ENCODE measurements around the gene MAP3K14. TPM values are rescaled to one million over a fixed set of nuclear protein-coding genes. Genes with fewer than 3 reads are reported as not detected.

MAP3K14 gene
- polyA plus RNA-seq, 3 donors = 1.4 to 29.9 (median 3.8) TPM

GRCh38 chr17:45271603-45272002 is 45.2 kb downstream of the MAP3K14 start:
- TF ChIP-seq, protein P1, sequence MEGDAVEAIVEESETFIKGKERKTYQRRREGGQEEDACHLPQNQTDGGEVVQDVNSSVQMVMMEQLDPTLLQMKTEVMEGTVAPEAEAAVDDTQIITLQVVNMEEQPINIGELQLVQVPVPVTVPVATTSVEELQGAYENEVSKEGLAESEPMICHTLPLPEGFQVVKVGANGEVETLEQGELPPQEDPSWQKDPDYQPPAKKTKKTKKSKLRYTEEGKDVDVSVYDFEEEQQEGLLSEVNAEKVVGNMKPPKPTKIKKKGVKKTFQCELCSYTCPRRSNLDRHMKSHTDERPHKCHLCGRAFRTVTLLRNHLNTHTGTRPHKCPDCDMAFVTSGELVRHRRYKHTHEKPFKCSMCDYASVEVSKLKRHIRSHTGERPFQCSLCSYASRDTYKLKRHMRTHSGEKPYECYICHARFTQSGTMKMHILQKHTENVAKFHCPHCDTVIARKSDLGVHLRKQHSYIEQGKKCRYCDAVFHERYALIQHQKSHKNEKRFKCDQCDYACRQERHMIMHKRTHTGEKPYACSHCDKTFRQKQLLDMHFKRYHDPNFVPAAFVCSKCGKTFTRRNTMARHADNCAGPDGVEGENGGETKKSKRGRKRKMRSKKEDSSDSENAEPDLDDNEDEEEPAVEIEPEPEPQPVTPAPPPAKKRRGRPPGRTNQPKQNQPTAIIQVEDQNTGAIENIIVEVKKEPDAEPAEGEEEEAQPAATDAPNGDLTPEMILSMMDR (IDR thresholded peaks at IDR 0.05) = no peak
- Histone ChIP-seq H3K27me3 (ENCODE audit: control insufficient read depth in 2 of 2, insufficient read depth in 2 of 2, low read length in 2 of 2) (no peaks in the 10 kb centered on the region), H3K9me3 (replicated peaks in 1 of 2; ENCODE audit: control insufficient read depth in 1 of 2, insufficient read depth in 1 of 2, low read length in 2 of 2) (no peaks in the 10 kb centered on the region), H3K79me2 (ENCODE audit: insufficient read depth, low read length) (no peaks in the 10 kb centered on the region), H2AFZ (ENCODE audit: insufficient read depth, low read depth, low read length, poor library complexity, severe bottlenecking) (no peak overlapping the region), H3K9ac (ENCODE audit: insufficient read depth, low read length, poor library complexity, severe bottlenecking) (no peak overlapping the region), H3K4me3 (replicated peaks in 1 of 3; ENCODE audit: low read depth in 2 of 3, low read length in 3 of 3) (no peak overlapping the region), H3K36me3 (replicated peaks in 1 of 2; ENCODE audit: control insufficient read depth in 1 of 2, insufficient read depth in 2 of 2, low read length in 2 of 2) (peaks cover 76 to 86% of the 10 kb centered on the region in 2 donors), H3K4me2 (replicated peaks; ENCODE audit: extremely low read depth, low read length, poor library complexity, severe bottlenecking) (no peak overlapping the region), H3K27ac (ENCODE audit: low read depth in 1 of 2, low read length in 2 of 2) (no peak overlapping the region), H4K20me1 (ENCODE audit: insufficient read depth, low read length) (peaks cover 55% of the 10 kb centered on the region), H3K4me1 (ENCODE audit: control insufficient read depth in 1 of 2, insufficient read depth in 2 of 2, low read length in 2 of 2) (no peaks in the 10 kb centered on the region)
- peaks cover 76 to 95% of the 10 kb centered on the region in 2 donors for H3K36me3 Mint-ChIP-seq
- H3K9me3 Mint-ChIP-seq = no peaks in the 10 kb centered on the region
- no peak overlapping the region for H3K27ac Mint-ChIP-seq
- intact Hi-C loops (cut with micrococcal nuclease) = no loop called here
- no peaks in the 10 kb centered on the region for H3K4me1 Mint-ChIP-seq
- H3K27me3 Mint-ChIP-seq (ENCODE audit: low read depth in 3 of 3) = peaks cover 0 to 1% (median 0%) of the 10 kb centered on the region in 3 donors
- 100% methylated on average over 1 of the region's 3 CpGs for WGBS (ENCODE audit: insufficient coverage)
- H3K4me3 Mint-ChIP-seq = no peak overlapping the region
- no peak for DNase-seq

- Mint-ChIP-seq H3K27ac (no peak overlapping the region), H3K27me3 (ENCODE audit: low read depth in 3 of 3) (peaks cover 0 to 1% (median 0%) of the 10 kb centered on the region in 3 donors), H3K4me3 (no peak overlapping the region), H3K4me1 (no peaks in the 10 kb centered on the region), H3K36me3 (peaks cover 81 to 100% of the 10 kb centered on the region in 2 donors), H3K9me3 (no peaks in the 10 kb centered on the region)
- no peaks in the 10 kb centered on the region for H3K9me3 ChIP-seq (replicated peaks in 1 of 2; ENCODE audit: control insufficient read depth in 1 of 2, insufficient read depth in 1 of 2, low read length in 2 of 2)
- no peak overlapping the region for H2AFZ ChIP-seq (ENCODE audit: insufficient read depth, low read depth, low read length, poor library complexity, severe bottlenecking)
- H3K79me2 ChIP-seq (ENCODE audit: insufficient read depth, low read length) = no peaks in the 10 kb centered on the region
- H3K4me2 ChIP-seq (replicated peaks; ENCODE audit: extremely low read depth, low read length, poor library complexity, severe bottlenecking) = no peak overlapping the region
- TF ChIP-seq, protein P1 (IDR thresholded peaks at IDR 0.05) = peak; percentile 80
- H4K20me1 ChIP-seq (ENCODE audit: insufficient read depth, low read length) = peaks cover 62% of the 10 kb centered on the region
- DNase-seq = peak in 1 of 3 donors; percentile 12
- no peak overlapping the region for H3K9ac ChIP-seq (ENCODE audit: insufficient read depth, low read length, poor library complexity, severe bottlenecking)
- intact Hi-C loops (cut with micrococcal nuclease) = no loop called here
- H3K36me3 ChIP-seq (replicated peaks in 1 of 2; ENCODE audit: control insufficient read depth in 1 of 2, insufficient read depth in 2 of 2, low read length in 2 of 2) = peaks cover 80 to 89% of the 10 kb centered on the region in 2 donors
- H3K4me1 ChIP-seq (ENCODE audit: control insufficient read depth in 1 of 2, insufficient read depth in 2 of 2, low read length in 2 of 2) = no peaks in the 10 kb centered on the region
- 89% methylated on average over 8 of the region's 13 CpGs for WGBS (ENCODE audit: insufficient coverage)
- no peaks in the 10 kb centered on the region for H3K27me3 ChIP-seq (ENCODE audit: control insufficient read depth in 2 of 2, insufficient read depth in 2 of 2, low read length in 2 of 2)
- H3K27ac ChIP-seq (ENCODE audit: low read depth in 1 of 2, low read length in 2 of 2) = no peak overlapping the region
- H3K4me3 ChIP-seq (replicated peaks in 1 of 3; ENCODE audit: low read depth in 2 of 3, low read length in 3 of 3) = no peak overlapping the region
Measured at GRCh38 chr17:45270828-45271418, 45.9 kb downstream of the MAP3K14 start.
